ENCODE results near the gene HTR7. TPM values are rescaled to one million over a fixed set of nuclear protein-coding genes. Genes with fewer than 3 reads are reported as not detected.

The HTR7 gene
- total and polyA plus RNA-seq, 9 of the 15 experiments (the other 6 are each of a cell fraction or from before 2014, with no cell fraction given): 0.07 to 0.33 (median 0.18) TPM

- TF ChIP-seq, protein P1, sequence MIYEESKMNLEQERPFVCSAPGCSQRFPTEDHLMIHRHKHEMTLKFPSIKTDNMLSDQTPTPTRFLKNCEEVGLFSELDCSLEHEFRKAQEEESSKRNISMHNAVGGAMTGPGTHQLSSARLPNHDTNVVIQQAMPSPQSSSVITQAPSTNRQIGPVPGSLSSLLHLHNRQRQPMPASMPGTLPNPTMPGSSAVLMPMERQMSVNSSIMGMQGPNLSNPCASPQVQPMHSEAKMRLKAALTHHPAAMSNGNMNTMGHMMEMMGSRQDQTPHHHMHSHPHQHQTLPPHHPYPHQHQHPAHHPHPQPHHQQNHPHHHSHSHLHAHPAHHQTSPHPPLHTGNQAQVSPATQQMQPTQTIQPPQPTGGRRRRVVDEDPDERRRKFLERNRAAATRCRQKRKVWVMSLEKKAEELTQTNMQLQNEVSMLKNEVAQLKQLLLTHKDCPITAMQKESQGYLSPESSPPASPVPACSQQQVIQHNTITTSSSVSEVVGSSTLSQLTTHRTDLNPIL (CRISPR knock-in tag; IDR thresholded peaks at IDR 0.05): no peak
- no peak for TF ChIP-seq ZNF668 (CRISPR knock-in tag; IDR thresholded peaks at IDR 0.05)
- TF ChIP-seq PHF20 (IDR thresholded peaks at IDR 0.05; ENCODE audit: partially characterized antibody): no peak
- no peak for TF ChIP-seq ZNF197 (CRISPR knock-in tag; IDR thresholded peaks at IDR 0.05; ENCODE audit: low read depth)
- TF ChIP-seq, protein P2, sequence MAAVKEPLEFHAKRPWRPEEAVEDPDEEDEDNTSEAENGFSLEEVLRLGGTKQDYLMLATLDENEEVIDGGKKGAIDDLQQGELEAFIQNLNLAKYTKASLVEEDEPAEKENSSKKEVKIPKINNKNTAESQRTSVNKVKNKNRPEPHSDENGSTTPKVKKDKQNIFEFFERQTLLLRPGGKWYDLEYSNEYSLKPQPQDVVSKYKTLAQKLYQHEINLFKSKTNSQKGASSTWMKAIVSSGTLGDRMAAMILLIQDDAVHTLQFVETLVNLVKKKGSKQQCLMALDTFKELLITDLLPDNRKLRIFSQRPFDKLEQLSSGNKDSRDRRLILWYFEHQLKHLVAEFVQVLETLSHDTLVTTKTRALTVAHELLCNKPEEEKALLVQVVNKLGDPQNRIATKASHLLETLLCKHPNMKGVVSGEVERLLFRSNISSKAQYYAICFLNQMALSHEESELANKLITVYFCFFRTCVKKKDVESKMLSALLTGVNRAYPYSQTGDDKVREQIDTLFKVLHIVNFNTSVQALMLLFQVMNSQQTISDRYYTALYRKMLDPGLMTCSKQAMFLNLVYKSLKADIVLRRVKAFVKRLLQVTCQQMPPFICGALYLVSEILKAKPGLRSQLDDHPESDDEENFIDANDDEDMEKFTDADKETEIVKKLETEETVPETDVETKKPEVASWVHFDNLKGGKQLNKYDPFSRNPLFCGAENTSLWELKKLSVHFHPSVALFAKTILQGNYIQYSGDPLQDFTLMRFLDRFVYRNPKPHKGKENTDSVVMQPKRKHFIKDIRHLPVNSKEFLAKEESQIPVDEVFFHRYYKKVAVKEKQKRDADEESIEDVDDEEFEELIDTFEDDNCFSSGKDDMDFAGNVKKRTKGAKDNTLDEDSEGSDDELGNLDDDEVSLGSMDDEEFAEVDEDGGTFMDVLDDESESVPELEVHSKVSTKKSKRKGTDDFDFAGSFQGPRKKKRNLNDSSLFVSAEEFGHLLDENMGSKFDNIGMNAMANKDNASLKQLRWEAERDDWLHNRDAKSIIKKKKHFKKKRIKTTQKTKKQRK (IDR thresholded peaks at IDR 0.05; ENCODE audit: borderline replicate concordance, low read depth, low read length): no peak
- TF ChIP-seq ZNF175 (CRISPR knock-in tag; IDR thresholded peaks at IDR 0.05; ENCODE audit: low read depth): no peak
- no peak for TF ChIP-seq CHAMP1 (IDR thresholded peaks at IDR 0.05)
- TF ChIP-seq ZNF583 (CRISPR knock-in tag; IDR thresholded peaks at IDR 0.05): no peak
- no peak for TF ChIP-seq TEAD4 (IDR thresholded peaks at IDR 0.05; ENCODE audit: low read length)
- TF ChIP-seq TEAD4 (CRISPR knock-in tag; IDR thresholded peaks at IDR 0.05; ENCODE audit: borderline replicate concordance): no peak
- 0 out of 2 replicates have a peak, but pooled peaks have one; percentile 18 for TF ChIP-seq ZNF316 (IDR thresholded peaks at IDR 0.05)
- no peak for TF ChIP-seq ZHX1 (conservative IDR thresholded peaks at IDR 0.05; ENCODE audit: low read length)
- no peak for TF ChIP-seq NRF1 (conservative IDR thresholded peaks at IDR 0.05 in 1 of 2, IDR thresholded peaks at IDR 0.05 in 1 of 2)
- no peak for TF ChIP-seq ZBTB49 (CRISPR knock-in tag; IDR thresholded peaks at IDR 0.05; ENCODE audit: borderline replicate concordance)
- no peak for TF ChIP-seq SMARCA5 (IDR thresholded peaks at IDR 0.05)
These were observed 57.5 kb downstream of the HTR7 start (continued) for GRCh38 chr10:90800232-90800796.

Measured in K562 (cell line).